ENCODE data around the gene PKP4. TPM values are rescaled to one million over a fixed set of nuclear protein-coding genes. Genes with fewer than 3 reads are reported as not detected.

Gene PKP4
- total and polyA plus RNA-seq, 9 of the 15 experiments (the other 6 are each of a cell fraction or from before 2014, with no cell fraction given), result 24.6 to 99.1 (median 74.0) TPM

DNA sequence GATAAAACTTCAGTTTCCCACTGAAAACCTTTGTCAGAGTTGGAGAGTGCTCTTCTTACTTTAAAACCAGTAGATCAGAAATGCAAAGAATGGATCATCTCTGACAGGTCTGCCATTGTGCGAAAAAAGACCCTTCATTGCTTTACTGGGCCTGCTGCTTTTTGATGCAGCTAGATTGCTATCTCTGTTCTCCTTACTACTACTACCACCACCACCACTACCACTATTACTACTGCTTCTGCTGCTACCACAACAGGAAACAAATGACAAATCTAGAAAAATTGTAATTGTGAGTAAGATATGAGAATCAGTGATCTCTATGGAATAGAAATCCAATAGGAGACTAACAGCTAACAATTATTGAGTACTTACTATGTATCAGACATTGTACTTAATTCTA, 85.8 kb downstream of the PKP4 start (continued):
- TF ChIP-seq, protein P1, sequence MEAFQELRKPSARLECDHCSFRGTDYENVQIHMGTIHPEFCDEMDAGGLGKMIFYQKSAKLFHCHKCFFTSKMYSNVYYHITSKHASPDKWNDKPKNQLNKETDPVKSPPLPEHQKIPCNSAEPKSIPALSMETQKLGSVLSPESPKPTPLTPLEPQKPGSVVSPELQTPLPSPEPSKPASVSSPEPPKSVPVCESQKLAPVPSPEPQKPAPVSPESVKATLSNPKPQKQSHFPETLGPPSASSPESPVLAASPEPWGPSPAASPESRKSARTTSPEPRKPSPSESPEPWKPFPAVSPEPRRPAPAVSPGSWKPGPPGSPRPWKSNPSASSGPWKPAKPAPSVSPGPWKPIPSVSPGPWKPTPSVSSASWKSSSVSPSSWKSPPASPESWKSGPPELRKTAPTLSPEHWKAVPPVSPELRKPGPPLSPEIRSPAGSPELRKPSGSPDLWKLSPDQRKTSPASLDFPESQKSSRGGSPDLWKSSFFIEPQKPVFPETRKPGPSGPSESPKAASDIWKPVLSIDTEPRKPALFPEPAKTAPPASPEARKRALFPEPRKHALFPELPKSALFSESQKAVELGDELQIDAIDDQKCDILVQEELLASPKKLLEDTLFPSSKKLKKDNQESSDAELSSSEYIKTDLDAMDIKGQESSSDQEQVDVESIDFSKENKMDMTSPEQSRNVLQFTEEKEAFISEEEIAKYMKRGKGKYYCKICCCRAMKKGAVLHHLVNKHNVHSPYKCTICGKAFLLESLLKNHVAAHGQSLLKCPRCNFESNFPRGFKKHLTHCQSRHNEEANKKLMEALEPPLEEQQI (IDR thresholded peaks at IDR 0.05), result no peak

DNA sequence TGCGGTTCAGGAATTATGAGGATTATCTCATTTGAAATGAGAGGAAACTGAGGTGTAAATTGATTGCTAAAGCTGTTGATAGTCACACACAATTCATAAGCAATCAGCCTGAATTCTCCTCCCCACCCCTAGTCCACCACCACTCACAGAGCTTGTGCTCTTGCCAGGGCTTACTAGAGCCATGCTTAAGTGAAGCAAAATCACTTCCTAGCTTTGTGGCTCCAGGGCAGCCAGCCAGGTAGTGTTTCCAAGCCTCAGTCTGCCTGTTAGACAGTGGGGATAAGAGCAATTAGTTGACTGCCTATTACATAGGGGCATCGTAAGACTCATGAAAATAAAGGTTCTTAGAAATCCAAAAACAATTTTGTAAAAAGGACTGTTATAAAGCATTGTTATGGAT, 87.2 kb downstream of the PKP4 start:
- Histone ChIP-seq H3K4me2 (ENCODE audit: insufficient read depth, low read length) (no peak overlapping the region), H3K4me3 (no peak overlapping the region), H3K27ac (ENCODE audit: extremely low read depth, low read depth, low read length) (no peak overlapping the region), H3K4me1 (replicated peaks in 1 of 2; ENCODE audit: control insufficient read depth in 2 of 2, insufficient read depth in 2 of 2, low read length in 2 of 2) (no peaks in the 10 kb centered on the region), H3K9me1 (ENCODE audit: control insufficient read depth, insufficient read depth, low read length) (no peaks in the 10 kb centered on the region), H2AFZ (ENCODE audit: low read depth, low read length) (no peak overlapping the region), H3K36me3 (ENCODE audit: control insufficient read depth, insufficient read depth, low read length) (peaks cover 53% of the 10 kb centered on the region; the same call in 2 of the 3 replicates), H3K9ac (ENCODE audit: insufficient read depth in 1 of 2, low read depth in 2 of 2, low read length in 2 of 2) (no peak overlapping the region), H4K20me1 (replicated peaks; ENCODE audit: control insufficient read depth, insufficient read depth, low read length) (no peaks in the 10 kb centered on the region), H3K27me3 (ENCODE audit: control insufficient read depth in 2 of 2, insufficient read depth in 2 of 2, low read length in 2 of 2) (no peaks in the 10 kb centered on the region), H3K9me3 (replicated peaks; ENCODE audit: control insufficient read depth, insufficient read depth, low read depth, low read length) (no peaks in the 10 kb centered on the region), H3K79me2 (ENCODE audit: control insufficient read depth, insufficient read depth, low read length) (no peaks in the 10 kb centered on the region)
- ChIA-PET CTCF (ENCODE audit: low intra/inter-chr PET ratio) (no interaction called here), POLR2A (interaction anchor here (1.3 kb wide), 1 partner anchor 14 kb away, joined by 3 read pairs; no protein-coding TSS in a partner anchor)
- BruUV-seq (replicated peaks), result no TSS peak
- TF ChIP-seq ETV6 (IDR thresholded peaks at IDR 0.05; ENCODE audit: borderline replicate concordance in 1 of 2, low read depth in 2 of 2, low read length in 1 of 2) (no peak), ETV6 (CRISPR knock-in tag; IDR thresholded peaks at IDR 0.05; ENCODE audit: borderline replicate concordance) (no peak)
- ATAC-seq (no peak), DNase-seq (ENCODE audit: extremely low read depth in 1 of 4, low spot score in 3 of 4) (no peak), FAIRE-seq (no peak)
- in situ Hi-C loops (cut with MboI), result no loop called here
- intact Hi-C loops (cut with micrococcal nuclease), result no loop called here
- WGBS (ENCODE audit: insufficient coverage, low coverage, missing lambda C conversion rate), result 95% methylated on average over 2 of the region's 2 CpGs
